ENCODE data around the gene CABP7.
A peak's percentile ranks its signal among the peaks of the same experiment; 100 is the strongest.
"Not testable (repeated sequence)": the region's sequence is repeated elsewhere in the genome, so short reads cannot be mapped to it uniquely, and the experiment has no call there.

CABP7 gene

DNA sequence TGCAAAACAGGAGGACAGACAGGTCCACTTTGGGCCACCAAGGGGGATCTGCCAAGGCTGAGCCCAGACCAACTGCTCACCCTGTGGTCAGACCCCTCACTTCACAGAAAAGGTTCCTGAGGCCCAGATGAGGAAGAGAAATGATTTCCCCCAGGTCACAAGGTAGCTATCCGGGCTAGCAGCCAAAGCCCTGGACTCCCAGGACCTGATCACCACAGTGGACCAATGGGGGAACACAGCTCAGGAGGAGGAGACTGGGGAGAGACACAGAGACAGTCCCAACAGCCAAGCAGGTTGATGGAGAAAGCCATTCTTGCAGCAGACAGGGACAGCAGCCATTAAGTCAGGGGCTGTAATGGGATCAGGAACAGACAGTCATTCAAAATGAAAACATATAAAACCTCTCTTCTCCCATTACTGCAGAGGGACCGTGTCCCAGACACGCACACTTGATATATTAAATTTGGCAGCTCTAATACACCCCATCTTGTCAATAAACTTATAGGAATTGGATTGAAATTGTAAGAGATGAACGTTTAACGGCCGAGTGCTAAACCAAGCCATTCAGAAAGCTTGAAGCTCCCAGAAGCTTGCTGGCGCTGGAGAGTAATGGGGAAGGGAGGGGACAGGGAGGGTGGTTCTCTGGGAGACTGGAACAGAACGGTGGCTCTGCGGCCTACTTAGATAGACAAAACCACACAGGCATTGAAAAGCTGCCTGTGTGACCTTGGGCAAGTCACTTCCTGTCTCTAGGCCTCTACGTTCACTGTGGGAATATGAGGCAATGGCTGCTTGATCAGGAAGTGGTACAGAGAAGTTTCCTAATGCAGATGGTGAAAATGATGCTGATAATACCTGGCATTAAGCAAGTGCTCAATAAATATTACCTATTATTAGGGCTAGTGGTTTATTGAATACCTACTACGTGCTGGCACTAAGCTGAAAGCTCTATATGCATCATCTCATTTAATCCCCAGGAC, 31.0 kb downstream of the CABP7 start:
- DNase-seq: no peak

DNA sequence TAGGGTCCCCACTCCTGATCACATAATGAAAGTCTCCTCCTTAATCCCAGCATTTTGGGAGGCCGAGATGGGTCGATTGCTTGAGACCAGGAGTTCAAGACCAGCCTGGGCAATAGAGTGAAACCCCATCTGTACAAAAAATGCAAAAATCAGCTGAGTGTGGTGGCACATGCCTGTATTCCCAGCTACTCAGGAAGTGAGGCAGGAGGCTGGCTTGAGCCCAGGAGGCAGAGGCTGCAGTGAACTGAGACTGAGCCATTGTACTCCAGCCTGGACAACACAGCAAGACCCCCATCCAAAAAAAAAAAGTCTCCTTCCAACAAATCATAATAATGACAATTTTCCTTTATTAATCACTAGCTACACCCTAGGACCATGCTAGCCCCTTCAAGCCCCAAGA, 31.9 kb downstream of the CABP7 start:
- DNase-seq: no peak

DNA sequence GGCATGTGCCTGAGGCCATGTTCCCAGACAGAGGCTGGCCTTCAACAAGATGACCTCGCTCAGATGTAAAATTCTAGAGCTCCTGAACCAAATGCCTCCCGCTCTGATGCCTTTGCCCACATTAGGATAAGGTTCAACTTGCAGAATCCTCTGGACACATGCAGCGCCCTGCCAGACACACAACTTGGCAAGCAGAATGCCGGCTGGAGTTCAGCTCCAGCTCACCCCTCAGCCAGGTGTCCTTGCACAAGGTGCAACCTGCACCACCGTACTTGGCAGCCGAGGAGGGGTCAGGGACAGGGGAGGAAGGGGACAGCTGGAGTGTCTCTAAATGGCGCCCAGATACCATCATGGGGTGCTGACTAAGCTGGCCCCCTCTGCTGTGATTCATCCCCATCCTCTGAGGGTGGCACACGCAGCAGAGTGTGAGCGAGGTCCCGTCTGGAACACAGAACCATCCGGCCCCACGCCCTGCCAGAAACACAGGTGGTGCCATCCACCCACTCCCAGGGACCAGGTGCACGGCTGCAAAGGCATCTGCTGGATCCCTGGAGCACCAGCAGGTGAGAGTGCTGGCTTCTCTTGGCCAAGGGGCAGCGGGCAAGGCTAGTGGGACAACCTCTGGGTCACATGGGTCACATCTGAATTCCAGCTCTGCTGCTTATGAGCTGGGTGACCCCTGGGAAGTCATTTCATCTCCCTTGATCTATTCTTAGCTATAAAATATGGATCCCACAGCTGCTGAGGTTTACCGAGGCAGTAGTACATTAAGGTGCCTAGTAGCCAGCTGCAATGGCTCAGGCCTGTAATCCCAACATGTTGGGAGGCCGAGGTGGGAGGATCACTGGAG, 34.2 kb downstream of the CABP7 start:
- DNase-seq: no peak

DNA sequence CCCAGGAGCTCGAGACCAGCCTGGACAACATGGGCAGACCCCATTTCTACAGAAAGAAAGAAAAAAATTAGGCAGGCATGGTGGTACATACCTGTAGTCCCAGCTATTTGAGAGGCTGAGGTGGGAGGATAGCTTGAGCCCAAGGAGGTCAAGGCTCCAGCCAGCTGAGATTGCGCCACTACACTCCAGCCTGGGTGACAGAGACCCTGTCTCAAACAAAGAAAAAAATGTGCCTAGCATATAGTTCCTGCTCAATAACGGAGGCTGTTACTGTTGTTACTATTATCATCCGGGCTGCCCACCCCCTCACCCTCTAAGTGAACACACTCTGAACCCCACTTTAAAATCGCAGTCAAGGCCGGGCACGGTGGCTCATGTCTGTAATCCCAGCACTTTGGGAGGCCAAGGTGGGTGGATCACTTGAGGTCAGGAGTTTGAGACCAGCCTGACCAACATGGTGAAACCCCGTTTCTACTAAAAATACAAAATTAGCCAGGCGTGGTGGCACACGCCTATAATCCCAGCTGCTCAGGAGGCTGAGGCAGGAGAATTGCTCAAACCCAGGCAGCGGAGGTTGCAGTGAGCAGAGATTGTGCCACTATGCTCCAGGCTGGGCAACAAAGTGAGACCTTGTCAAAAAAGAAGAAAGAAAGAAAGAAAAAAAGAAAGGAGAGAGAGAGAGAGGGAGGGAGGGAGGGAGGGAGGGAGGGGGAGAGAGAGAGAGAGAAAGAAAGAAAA, 35.0 kb downstream of the CABP7 start:
- DNase-seq: not testable (repeated sequence)

DNA sequence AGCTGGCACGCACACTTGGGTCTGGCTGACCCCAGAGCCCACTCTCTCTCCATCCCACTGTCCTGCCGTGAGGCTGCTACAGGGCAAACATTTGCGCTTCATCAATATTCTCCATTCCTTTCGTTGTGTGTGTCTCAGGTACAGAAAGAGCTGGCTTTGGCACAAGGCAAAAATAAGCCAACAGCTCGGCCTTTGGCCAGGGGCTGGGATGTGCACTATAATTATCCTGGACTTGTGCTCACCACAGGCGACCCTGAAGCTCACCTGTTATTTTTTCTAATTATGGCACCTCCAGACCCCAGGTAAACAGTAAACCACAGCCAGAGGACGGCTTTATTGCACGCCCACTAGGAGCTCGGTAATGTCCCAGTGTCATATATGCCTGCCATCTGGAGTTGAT, 36.1 kb downstream of the CABP7 start:
- DNase-seq: peak; percentile 60

DNA sequence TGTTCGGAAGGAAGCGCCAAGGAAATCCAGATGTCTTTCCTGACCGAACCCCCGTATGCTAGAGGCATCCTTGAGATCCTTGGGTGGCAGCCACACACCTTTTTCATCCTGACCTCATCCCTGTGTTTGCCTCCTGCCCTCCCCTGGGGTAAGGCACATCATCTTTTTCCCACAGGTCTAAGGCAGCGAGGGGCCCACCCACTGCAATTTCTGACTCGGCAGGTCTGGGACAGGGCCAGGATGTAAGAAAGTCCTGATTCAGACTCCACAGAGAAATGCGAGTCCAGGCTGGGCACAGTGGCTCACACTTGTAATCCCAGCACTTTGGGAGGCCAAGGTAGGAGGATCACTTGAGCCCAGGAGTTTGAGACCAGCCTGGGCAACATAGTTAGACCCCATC, 36.5 kb downstream of the CABP7 start:
- peak; percentile 33 for DNase-seq

DNA sequence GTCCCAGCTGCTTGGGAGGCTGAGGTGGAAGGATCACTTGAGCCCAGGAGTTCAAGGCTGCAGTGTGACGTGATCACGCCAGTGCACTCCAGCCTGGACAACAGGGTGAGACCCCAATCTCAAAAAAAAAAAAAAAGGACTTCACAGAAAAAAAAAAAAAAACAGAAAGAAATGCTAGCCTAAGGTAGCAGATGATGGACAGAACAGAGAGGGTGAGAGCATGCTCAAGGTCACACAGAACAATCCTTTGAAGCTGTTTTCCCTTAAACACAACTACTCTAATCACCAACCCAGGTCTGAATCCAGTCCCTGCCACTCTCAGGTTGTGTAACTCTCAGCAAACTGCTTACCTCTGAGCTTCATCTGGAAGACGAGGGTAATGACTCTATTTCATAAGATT, 37.3 kb downstream of the CABP7 start:
- DNase-seq: no peak

DNA sequence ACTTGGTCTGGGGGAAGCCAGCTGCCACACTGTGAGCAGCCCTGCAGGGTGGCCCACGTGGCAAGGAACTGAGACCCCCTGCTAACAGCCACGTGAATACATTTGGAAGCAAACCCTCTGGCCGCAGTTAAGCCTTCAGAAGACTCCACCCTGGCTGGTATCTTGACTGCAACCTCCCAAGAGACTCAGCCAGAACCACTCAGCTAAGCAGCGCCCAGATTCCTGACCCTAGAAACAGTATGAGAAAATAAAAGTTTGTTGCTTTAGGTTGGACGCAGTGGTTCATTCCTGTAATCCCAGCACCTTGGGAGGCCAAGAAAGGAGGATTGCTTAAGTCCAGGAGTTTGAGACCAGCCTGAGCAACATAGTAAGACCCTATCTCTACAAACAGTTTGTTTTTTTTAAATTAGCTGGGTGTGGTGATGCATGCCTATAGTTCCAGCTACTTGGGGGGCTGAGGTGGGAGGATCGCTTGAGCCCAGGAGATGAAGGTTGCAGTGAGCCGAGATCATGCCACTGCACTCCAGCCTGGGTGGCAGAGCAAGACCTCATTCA, 38.3 kb downstream of the CABP7 start:
- no peak for DNase-seq

DNA sequence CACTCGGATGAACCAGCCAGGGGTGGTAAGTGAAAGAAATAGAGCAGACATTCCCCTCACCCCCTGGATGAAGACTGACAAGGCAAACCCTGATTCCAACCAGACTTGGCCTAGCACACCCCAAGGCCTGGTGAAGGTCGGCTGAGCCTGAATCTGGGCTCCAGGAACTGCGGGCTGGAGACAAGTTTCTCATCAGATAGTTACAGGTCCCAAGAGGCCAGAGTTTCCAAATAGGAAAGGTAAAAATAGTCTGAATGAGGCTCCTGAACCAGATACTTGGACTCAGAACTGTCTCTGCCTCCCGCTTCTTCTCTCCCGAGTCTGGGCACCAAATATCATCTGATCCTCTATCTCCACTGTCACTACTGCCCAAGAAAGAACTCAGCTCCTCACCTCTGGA, 39.2 kb downstream of the CABP7 start:
- no peak for DNase-seq

DNA sequence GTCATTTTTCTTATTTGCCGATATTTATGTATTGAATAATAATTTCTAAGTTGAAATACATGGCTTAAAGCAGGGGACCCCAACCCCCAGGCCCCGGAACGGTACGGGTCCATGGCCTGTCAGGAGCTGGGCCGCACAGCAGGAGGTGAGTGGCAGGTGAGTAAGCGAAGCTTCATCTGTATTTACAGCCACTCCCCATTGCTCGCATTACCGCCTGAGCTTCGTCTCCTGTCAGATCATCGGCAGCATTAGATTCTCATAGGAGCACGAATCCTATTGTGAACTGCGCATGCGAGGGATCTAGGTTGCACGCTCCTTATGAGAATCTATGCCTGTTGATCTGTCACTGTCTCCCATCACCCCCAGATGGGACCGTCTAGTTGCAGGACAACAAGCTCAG, 42.5 kb downstream of the CABP7 start:
- peak; percentile 85 for DNase-seq

DNA sequence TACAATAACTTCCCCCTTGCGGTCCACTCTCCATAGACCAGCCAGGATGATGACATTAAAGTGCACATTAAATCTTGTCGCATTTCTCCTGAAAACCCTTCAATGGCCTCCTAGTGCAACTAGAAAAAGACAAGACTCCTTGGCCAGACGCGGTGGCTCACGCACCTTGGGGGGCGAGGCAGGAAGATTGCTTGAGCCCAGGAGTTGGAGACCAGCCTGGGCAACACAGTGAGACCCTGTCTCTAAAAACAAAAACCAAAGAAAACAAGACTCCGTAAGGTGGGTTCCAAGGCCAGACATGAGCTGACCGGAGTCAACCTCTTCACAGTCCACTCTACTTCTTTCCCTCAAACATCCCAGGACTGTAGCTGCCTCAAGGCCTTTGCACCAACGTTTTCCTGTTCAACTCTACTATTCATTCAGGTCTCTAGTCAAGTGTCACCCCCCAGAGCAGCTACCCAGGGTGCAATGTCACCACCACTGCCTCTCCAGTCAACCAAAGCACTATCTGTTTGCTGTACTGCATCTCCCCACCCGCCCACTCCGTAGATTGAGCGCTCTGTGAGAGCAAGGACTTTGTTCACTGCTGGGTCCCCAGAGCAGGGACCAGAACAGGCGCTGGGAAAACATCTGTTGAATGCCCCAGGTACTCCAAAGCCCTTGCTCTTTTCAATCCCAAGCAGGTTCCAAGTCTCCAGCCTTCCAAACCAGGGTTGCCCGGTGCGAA, 46.3 kb downstream of the CABP7 start:
- DNase-seq: peak; percentile 36

DNA sequence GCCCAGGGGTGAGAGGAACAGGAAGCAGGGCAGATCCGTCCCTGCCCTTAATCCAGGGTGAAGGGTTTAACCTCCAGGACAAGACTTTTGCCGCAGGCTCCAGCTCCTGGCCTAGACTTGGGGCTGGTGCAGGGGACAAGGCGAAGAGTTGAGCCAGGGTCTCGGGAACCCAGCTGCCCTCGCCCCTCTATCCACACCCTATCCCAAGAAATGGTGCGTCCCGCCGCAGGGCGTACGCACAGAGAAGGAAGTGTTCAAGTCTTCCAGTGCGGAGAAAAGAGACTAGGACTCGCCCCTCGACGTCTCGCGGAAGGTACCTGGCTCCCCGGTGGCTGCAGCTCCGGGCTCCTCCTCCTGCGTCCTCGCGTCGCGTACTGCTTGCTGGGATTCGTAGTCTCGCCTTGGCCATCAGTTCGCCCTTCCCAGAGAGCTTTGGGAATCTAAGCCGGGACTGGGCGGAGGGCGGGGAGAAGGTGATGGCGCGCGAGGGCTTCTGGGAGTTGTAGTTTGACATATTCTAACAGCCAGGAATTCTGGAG, 46.9 kb downstream of the CABP7 start, which contains the start of gene ZMAT5:
TSS of gene ZMAT5 (minus strand) at position 376 of the 539 bp plus-strand sequence. CDS start 18,463 bp downstream, outside the sequence.
- DNase-seq: peak; percentile 95

DNA sequence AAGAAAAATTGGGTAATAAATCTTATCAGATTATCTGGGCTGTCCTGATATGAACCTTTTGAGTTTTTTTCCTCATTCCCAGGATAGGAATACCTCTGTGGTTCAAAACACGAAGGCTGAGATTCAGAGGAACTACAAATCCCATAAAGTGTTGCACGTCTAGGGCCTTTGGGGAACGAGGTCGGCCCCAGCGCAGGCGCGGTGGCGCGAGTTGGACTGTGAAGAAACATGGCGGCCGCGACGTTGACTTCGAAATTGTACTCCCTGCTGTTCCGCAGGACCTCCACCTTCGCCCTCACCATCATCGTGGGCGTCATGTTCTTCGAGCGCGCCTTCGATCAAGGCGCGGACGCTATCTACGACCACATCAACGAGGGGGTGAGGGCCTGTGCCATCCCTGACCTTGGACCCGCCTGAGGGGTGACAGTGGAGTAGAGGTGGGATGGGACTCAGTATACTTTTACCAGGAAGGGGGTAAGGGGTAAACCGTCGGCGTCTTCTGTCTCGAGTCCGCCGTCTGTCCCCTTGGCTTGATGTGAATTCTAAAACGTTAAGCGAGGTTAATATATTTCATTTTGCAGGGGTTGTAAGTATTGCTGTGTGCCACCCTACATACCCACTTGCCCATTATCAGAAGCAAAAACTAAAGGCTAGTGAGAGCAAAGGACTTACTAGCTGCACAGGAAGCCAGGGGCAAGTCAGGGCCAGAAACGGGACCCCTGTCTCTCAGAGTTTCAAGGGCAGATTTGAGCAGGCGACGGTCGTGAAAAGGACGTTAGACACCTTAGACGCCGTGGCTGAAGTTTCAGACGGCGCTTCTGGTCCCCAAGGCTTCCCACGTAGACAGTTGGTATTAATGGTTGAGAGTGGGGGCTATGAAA, 47.6 kb downstream of the CABP7 start, which contains the start of gene UQCR10:
TSS of gene UQCR10 (plus strand) at position 199 of the 881 bp plus-strand sequence. CDS start at position 229, 30 bp downstream.
- DNase-seq: peak; percentile 86

DNA sequence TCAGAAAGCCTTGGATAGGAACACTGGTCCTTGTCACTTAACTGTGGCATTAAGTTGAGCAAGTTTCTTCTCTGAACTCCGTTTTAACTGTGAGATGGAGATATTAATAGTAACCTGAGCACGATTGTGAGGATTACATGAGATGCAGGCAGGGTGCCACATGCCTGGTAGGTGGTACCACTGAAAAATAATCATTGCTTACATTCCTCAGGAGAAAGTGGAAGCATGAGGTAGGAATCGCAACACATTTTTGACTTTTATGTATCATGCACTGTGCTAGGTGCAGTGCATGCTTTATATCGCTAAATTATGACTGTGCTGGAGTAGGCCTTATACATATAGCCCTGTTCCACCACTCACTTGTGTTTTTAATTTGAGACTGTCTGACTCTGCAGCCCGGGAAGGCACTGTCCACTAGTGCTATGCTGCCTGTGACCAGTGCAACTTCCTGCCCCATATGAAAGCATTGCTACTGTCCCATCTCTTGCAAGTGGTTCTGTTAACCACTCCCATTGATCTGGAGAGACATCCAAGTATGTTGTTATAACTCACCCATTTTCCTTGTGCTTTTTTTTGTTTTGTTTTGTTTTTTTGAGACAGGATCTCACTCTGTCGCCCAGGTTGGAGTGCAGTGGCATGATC, 48.4 kb downstream of the CABP7 start:
- no peak for DNase-seq

DNA sequence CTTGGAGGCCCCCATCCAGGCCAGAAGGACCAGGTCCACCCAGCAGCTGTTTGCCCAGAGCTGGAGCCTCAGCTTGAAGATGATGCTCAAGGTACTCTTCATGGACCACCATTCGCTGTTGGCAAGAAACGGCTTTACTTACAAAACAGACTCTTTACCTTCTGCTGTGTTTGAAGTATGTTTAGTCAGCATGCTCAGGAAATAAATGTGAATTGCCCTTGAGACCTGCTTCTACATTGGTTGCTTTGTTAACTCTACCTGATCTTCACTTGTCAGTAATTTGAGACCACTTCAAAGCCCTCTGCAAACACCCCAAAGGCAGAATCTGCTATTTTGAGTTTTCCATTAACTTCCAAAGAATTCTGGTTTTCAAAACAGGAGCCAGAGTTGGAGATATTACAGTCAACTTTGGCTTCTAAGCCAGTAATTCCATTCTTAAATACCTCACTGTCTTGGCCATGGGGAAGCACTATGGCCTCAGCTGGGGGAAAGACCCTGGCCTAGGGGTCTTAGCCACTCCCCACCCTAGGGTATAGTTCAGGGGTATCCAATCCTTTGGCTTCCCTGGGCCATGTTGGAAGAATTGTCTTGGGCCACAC, 50.0 kb downstream of the CABP7 start:
- no peak for DNase-seq

DNA sequence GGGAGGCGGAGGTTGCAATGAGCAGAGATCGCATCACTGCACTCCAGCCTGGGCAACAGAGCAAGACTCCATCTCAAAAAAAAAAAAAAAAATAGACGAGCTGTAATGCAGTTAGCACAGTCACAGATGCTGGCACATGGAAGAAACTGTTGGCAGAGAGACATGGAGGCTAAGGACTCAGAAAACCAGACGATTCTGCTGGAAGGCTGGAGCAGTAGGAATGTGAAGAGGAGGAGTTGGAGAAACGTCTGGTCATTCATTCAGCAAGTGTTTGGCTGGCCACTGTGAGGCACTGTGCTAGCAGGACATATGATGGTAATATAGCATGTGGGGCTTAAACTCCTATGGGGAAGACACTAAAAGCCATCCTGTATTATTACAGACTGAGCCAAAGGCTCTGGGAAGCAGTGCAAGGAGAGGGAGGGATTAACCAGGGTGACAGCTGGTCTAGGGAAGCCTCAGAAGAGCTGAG, 52.4 kb downstream of the CABP7 start:
- DNase-seq: no peak

DNA sequence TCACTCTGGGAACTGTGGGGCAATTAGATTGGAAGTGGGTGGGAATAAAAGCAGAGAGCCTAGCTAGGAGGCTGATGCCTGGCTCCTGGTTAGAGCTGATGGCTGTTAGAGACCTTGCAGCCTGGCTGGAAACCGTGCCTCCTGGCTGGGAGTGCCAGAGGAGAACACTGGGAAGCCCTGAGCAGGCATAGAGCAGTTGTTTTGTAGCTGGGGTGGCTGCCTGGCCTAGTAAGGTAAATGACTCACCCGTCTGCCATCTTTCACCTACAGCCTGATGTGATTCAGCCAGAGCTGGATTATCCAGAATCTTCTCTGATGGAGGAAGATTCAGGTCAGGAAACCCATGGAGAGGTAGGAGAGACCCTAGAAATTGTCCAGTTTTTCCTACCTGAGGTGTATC, 53.4 kb downstream of the CABP7 start:
- no peak for DNase-seq

DNA sequence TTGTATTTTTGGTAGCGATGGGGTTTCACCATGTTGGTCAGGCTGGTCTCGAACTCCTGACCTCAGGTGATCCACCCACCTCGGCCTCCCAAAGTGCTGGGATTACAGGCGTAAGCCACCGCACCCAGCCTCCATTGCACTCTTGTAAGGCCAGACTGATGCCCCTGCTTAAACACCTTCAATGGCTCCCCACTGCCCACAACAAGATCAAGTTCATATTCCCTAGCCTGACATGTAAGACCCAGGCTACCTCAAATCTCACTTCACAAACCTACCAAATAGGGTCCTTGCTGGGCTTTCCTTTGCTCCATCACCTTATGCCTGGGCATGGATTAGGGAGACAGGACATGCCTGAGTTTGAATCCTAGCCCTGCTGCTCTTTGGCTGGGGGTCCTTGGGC, 60.4 kb downstream of the CABP7 start:
- DNase-seq: no peak
